SK-N-SH (cell line): ENCODE measurements around the gene LSM2. TPM values are rescaled to one million over a fixed set of nuclear protein-coding genes. Genes with fewer than 3 reads are reported as not detected.

Experiments
- CTCF ChIA-PET: fragments of 300-600, 350-600 bp; formaldehyde crosslinking; extraction: SDS; loops from one replicate; lab custom pipeline; 2021; lab: Yijun Ruan, JAX
- POLR2A ChIA-PET: fragments of 350-600 bp; sonication (Branson Sonifier 250); formaldehyde crosslinking; extraction: SDS; loops from one replicate; lab custom pipeline; 2020; ENCODE audit warnings: antibody characterized with exemption, inconsistent platforms; lab: Yijun Ruan, JAX
- DNase-seq: peaks from one replicate; pipeline ENCODE4 v3.0.0; 2012
- H2AFZ ChIP-seq: fragments of 200-600 bp; sonication (generic); 2 replicates; pipeline ENCODE4 v1.8.1; 2016; ENCODE audit warnings: antibody characterized with exemption, mild to moderate bottlenecking, low read depth
- H3F3A ChIP-seq: fragments of 200-600 bp; sonication (generic); replicated peaks from 2 replicates; pipeline ENCODE3; 2016; ENCODE audit warnings: antibody characterized with exemption, mild to moderate bottlenecking; ENCODE audit not compliant: insufficient read depth
- H3K27ac ChIP-seq, 2 experiments: fragments of 200-500 bp in 1 of 2; fragments of 200-600 bp in 1 of 2; sonication (Bioruptor generic) in 1 of 2; sonication (generic), shearing (Covaris generic) in 1 of 2; 2 replicates each; pipeline versions ENCODE4 v1.5.1 to v1.6.1; 2014 to 2016; ENCODE audit warnings: low read depth in 2 of 2, inconsistent platforms in 1 of 2, low read length in 1 of 2, mild to moderate bottlenecking in 1 of 2, mixed read lengths in 1 of 2
- H3K27me3 ChIP-seq: fragments of 200-600 bp; sonication (generic), shearing (Covaris generic); 2 replicates; pipeline ENCODE4 v1.6.1; 2016; ENCODE audit warnings: mixed run types; ENCODE audit not compliant: insufficient read depth
- H3K36me3 ChIP-seq, 2 experiments: fragments of 200-500 bp in 1 of 2; fragments of 200-600 bp in 1 of 2; sonication (Bioruptor generic) in 1 of 2; sonication (generic) in 1 of 2; replicated peaks in 1 of 2; 2 replicates each; pipeline versions ENCODE3 to v1.5.1; 2014 to 2016; ENCODE audit warnings: low read length in 1 of 2, mild to moderate bottlenecking in 1 of 2; ENCODE audit not compliant: insufficient read depth in 2 of 2, control insufficient read depth in 1 of 2
- H3K4me1 ChIP-seq, 2 experiments: fragments of 200-500 bp in 1 of 2; fragments of 200-600 bp in 1 of 2; sonication (Bioruptor generic) in 1 of 2; sonication (generic), shearing (Covaris generic) in 1 of 2; 2 replicates each; pipeline versions ENCODE4 v1.5.1 to v1.6.1; 2014 to 2016; ENCODE audit warnings: low read depth in 1 of 2, low read length in 1 of 2, mixed run types in 1 of 2; ENCODE audit not compliant: insufficient read depth in 2 of 2, control insufficient read depth in 1 of 2
- H3K4me2 ChIP-seq: fragments of 200-600 bp; sonication (generic), shearing (Covaris generic); 2 replicates; pipeline ENCODE4 v1.6.1; 2017; ENCODE audit warnings: mixed run types
- H3K4me3 ChIP-seq, 2 experiments: fragments of 200-500 bp in 1 of 2; fragments of 200-600 bp in 1 of 2; sonication (Bioruptor generic) in 1 of 2; sonication (generic), shearing (Covaris generic) in 1 of 2; 2 replicates each; pipeline versions ENCODE4 v1.5.1 to v1.8.1; 2014 to 2016; ENCODE audit warnings: low read depth in 2 of 2, inconsistent platforms in 1 of 2, low read length in 1 of 2, mild to moderate bottlenecking in 1 of 2, mixed read lengths in 1 of 2, moderate library complexity in 1 of 2
- H3K79me2 ChIP-seq: fragments of 200-600 bp; sonication (generic); 2 replicates; pipeline ENCODE4 v1.8.1; 2017; ENCODE audit warnings: mild to moderate bottlenecking; ENCODE audit not compliant: insufficient read depth
- H3K9ac ChIP-seq: fragments of 200-600 bp; sonication (generic); 2 replicates; pipeline ENCODE4 v1.6.1; 2017; ENCODE audit warnings: mixed run types
- H3K9me2 ChIP-seq: fragments of 200-600 bp; sonication (generic); 2 replicates; pipeline ENCODE4 v1.6.1; 2017; ENCODE audit warnings: mixed run types
- H3K9me3 ChIP-seq: fragments of 200-600 bp; sonication (generic); 2 replicates; pipeline ENCODE4 v1.6.1; 2017; ENCODE audit warnings: mixed run types, mild to moderate bottlenecking, moderate library complexity
- H4K20me1 ChIP-seq: fragments of 200-600 bp; sonication (generic); 2 replicates; pipeline ENCODE4 v1.6.1; 2017; ENCODE audit warnings: mild to moderate bottlenecking, mixed run types; ENCODE audit not compliant: insufficient read depth
- EP300 ChIP-seq, 2 experiments: IDR thresholded peaks; 2 replicates each; pipeline versions ENCODE4 v1.4.0 to v1.6.1; 2012; ENCODE audit warnings: borderline replicate concordance in 1 of 2, low read depth in 1 of 2, low read length in 1 of 2
- FOSL2 ChIP-seq: IDR thresholded peaks from 2 replicates; pipeline ENCODE4 v1.4.0; 2012; ENCODE audit warnings: low read depth, mild to moderate bottlenecking, moderate library complexity, borderline replicate concordance
- FOXJ3 ChIP-seq: sonication (generic); formaldehyde crosslinking; IDR thresholded peaks from 2 replicates; pipeline ENCODE4 v1.5.1; 2020; ENCODE audit warnings: mild to moderate bottlenecking, missing genetic modification reagents
- FOXM1 ChIP-seq: IDR thresholded peaks from 2 replicates; pipeline ENCODE4 v1.4.0; 2012; ENCODE audit warnings: low read depth, mild to moderate bottlenecking
- GATA2 ChIP-seq: sonication (generic); formaldehyde crosslinking; IDR thresholded peaks from 2 replicates; pipeline ENCODE4 v1.5.0; 2020; ENCODE audit warnings: mild to moderate bottlenecking, missing genetic modification reagents
- JUND ChIP-seq: IDR thresholded peaks from 2 replicates; pipeline ENCODE4 v1.4.0; 2012
- MEF2A ChIP-seq: IDR thresholded peaks from 2 replicates; pipeline ENCODE4 v1.4.0; 2012; ENCODE audit warnings: low read depth, borderline replicate concordance
- POLR2AphosphoS5 ChIP-seq: IDR thresholded peaks from 2 replicates; pipeline ENCODE4 v1.6.1; 2012; ENCODE audit warnings: low read depth, low read length
- RAD21 ChIP-seq: IDR thresholded peaks from 2 replicates; pipeline ENCODE4 v1.6.1; 2012; ENCODE audit warnings: mild to moderate bottlenecking, low read length
- SIN3A ChIP-seq: IDR thresholded peaks from 2 replicates; pipeline ENCODE4 v1.6.1; 2012; ENCODE audit warnings: low read depth, mild to moderate bottlenecking, low read length, moderate library complexity, borderline replicate concordance
- YY1 ChIP-seq: IDR thresholded peaks from 2 replicates; pipeline ENCODE4 v1.4.0; 2012; ENCODE audit warnings: low read depth, mild to moderate bottlenecking
- whole genome bisulfite sequencing: methylation state at CpG from one replicate; pipeline ENCODE4 v1.1.6; 2017; ENCODE audit warnings: low lambda C conversion rate; 5-methylcytosine and 5-hydroxymethylcytosine counted together
- polyA plus RNA-seq, 3 experiments: library from polyadenylated mRNA; depleted of rRNA; stranded (reverse); fragments of >200 nt; gene quantifications; 2 replicates each; pipeline ENCODE4 v1.2.3, GENCODE V29; 2012
- TF ChIP-seq, protein P1 (sequence below): IDR thresholded peaks from 2 replicates; pipeline ENCODE4 v1.6.1; 2012; ENCODE audit warnings: mild to moderate bottlenecking, low read depth, low read length, moderate library complexity
- TF ChIP-seq, protein P2 (sequence below): IDR thresholded peaks from 2 replicates; pipeline ENCODE4; 2012
- TF ChIP-seq, protein P3 (sequence below): fragments of 150-350 bp; IDR thresholded peaks from 2 replicates; pipeline ENCODE4 v1.6.1; 2017; ENCODE audit warnings: antibody characterized with exemption, low read length, low read depth, borderline replicate concordance
- TF ChIP-seq, protein P4 (sequence below): IDR thresholded peaks from 2 replicates; pipeline ENCODE4 v1.4.0; 2012; ENCODE audit warnings: low read depth

The LSM2 gene
- polyA plus RNA-seq, 1 of the 3 experiments (the other 2 are of a cell fraction): 79.1 TPM

DNA sequence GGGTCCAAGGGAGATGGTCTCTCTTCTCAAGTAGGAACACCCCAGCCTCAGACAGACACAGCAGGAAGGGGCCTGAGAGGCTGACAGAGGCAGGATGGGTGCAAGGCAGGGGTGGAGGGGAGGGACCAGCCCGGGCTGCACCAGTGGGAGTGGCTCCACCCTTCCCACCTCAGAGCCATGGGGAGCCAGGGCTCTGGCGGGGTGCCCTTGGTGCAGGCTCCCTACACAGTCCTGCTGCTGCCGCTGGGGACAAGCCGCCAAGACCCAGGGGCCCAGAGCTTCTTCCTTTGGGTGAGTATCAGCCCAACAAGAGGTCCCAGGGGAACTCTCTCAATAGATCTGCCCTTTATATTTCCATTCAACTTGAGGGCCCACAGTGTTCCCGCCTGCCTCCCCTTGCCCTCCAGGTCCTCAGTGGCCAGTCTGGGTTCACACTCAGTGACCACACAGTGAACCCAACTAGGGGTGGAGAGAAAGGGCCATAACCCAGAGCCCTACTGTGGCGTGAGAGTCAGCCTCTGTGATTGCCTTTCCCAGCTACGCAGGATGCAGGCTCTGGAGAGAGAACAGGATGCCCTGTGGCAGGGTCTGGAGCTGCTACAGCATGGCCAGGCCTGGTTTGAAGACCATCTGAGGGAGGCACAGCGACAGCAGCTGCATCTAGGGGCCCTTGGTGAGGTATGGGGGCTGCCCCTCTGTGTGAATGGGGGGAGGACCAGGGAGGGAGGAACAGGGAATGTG is 43.7 kb downstream of the LSM2 start:
- peaks cover 0 to 8% of the 10 kb centered on the region in 2 experiments; a peak in 1 of 4 replicates for H3K4me1 ChIP-seq
- no peaks in the 10 kb centered on the region for H3K9me2 ChIP-seq
- WGBS: 100% methylated on average over 4 of the region's 8 CpGs
- H3K9ac ChIP-seq: no peak overlapping the region
- no peaks in the 10 kb centered on the region for H4K20me1 ChIP-seq
- no peak overlapping the region for H3K27ac ChIP-seq
- no peak overlapping the region for H3K4me3 ChIP-seq
- TF ChIP-seq MEF2A (no peak), EP300 (IDR thresholded peaks at IDR 0.05; ENCODE audit: borderline replicate concordance in 1 of 2, low read depth in 1 of 2, low read length in 1 of 2) (no peak), YY1 (no peak), POLR2AphosphoS5 (no peak), FOXJ3 (no peak), RAD21 (no peak), FOXM1 (no peak), FOSL2 (no peak), SIN3A (no peak), GATA2 (no peak), JUND (no peak)
- TF ChIP-seq, protein P1, sequence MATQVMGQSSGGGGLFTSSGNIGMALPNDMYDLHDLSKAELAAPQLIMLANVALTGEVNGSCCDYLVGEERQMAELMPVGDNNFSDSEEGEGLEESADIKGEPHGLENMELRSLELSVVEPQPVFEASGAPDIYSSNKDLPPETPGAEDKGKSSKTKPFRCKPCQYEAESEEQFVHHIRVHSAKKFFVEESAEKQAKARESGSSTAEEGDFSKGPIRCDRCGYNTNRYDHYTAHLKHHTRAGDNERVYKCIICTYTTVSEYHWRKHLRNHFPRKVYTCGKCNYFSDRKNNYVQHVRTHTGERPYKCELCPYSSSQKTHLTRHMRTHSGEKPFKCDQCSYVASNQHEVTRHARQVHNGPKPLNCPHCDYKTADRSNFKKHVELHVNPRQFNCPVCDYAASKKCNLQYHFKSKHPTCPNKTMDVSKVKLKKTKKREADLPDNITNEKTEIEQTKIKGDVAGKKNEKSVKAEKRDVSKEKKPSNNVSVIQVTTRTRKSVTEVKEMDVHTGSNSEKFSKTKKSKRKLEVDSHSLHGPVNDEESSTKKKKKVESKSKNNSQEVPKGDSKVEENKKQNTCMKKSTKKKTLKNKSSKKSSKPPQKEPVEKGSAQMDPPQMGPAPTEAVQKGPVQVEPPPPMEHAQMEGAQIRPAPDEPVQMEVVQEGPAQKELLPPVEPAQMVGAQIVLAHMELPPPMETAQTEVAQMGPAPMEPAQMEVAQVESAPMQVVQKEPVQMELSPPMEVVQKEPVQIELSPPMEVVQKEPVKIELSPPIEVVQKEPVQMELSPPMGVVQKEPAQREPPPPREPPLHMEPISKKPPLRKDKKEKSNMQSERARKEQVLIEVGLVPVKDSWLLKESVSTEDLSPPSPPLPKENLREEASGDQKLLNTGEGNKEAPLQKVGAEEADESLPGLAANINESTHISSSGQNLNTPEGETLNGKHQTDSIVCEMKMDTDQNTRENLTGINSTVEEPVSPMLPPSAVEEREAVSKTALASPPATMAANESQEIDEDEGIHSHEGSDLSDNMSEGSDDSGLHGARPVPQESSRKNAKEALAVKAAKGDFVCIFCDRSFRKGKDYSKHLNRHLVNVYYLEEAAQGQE: no peak
- TF ChIP-seq, protein P2, sequence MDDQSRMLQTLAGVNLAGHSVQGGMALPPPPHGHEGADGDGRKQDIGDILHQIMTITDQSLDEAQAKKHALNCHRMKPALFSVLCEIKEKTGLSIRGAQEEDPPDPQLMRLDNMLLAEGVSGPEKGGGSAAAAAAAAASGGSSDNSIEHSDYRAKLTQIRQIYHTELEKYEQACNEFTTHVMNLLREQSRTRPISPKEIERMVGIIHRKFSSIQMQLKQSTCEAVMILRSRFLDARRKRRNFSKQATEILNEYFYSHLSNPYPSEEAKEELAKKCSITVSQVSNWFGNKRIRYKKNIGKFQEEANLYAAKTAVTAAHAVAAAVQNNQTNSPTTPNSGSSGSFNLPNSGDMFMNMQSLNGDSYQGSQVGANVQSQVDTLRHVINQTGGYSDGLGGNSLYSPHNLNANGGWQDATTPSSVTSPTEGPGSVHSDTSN: no peak
- TF ChIP-seq, protein P3, sequence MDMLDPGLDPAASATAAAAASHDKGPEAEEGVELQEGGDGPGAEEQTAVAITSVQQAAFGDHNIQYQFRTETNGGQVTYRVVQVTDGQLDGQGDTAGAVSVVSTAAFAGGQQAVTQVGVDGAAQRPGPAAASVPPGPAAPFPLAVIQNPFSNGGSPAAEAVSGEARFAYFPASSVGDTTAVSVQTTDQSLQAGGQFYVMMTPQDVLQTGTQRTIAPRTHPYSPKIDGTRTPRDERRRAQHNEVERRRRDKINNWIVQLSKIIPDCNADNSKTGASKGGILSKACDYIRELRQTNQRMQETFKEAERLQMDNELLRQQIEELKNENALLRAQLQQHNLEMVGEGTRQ: no peak
- TF ChIP-seq, protein P4, sequence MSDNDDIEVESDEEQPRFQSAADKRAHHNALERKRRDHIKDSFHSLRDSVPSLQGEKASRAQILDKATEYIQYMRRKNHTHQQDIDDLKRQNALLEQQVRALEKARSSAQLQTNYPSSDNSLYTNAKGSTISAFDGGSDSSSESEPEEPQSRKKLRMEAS: no peak
- no peak for DNase-seq
- POLR2A ChIA-PET: no interaction called here
- H3K9me3 ChIP-seq: no peaks in the 10 kb centered on the region
- CTCF ChIA-PET: interaction anchor here (1.0 kb wide), 1 partner anchor 28 kb away, joined by 5 read pairs; no protein-coding TSS in a partner anchor
- H3K4me2 ChIP-seq: no peak overlapping the region
- no peaks in the 10 kb centered on the region for H3F3A ChIP-seq
- no peaks in the 10 kb centered on the region for H3K79me2 ChIP-seq
- no peaks in the 10 kb centered on the region for H3K27me3 ChIP-seq
- no peaks in the 10 kb centered on the region for H3K36me3 ChIP-seq
- H2AFZ ChIP-seq: no peak overlapping the region
